Neutrophil (primary cell): Measurements from ENCODE around the gene CACNA2D3.

Source experiments
- H3K27ac ChIP-seq: fragments of 200-600 bp; sonication (generic); 2 replicates; pipeline ENCODE4 v1.5.1; 2016; ENCODE audit warnings: mild to moderate bottlenecking, moderate library complexity
- H3K27me3 ChIP-seq: fragments of 200-600 bp; sonication (generic); 2 replicates; pipeline ENCODE4 v1.6.0; 2016; ENCODE audit warnings: mild to moderate bottlenecking
- H3K36me3 ChIP-seq: fragments of 200-600 bp; sonication (generic); 2 replicates; pipeline ENCODE4 v1.5.1; 2017
- H3K4me1 ChIP-seq, 2 experiments: fragments of 200-600 bp in 1 of 2; sonication (generic) in 1 of 2; 1 replicate in 1 of 2; 2 replicates in 1 of 2; pipeline versions ENCODE4 v1.5.1 to v1.6.1; 2013 to 2016; ENCODE audit warnings: low read depth in 1 of 2, low read length in 1 of 2, mild to moderate bottlenecking in 1 of 2, moderate library complexity in 1 of 2; ENCODE audit not compliant: control insufficient read depth in 1 of 2, insufficient read depth in 1 of 2
- H3K4me3 ChIP-seq, 2 experiments: fragments of 200-600 bp in 1 of 2; sonication (generic) in 1 of 2; 1 replicate in 1 of 2; 2 replicates in 1 of 2; pipeline ENCODE4 v1.5.1; 2013 to 2016; ENCODE audit warnings: low read depth in 1 of 2, low read length in 1 of 2, mild to moderate bottlenecking in 1 of 2, moderate library complexity in 1 of 2
- H3K9me3 ChIP-seq: fragments of 200-600 bp; sonication (generic); 2 replicates; pipeline ENCODE4 v1.5.1; 2016
- TF ChIP-seq, protein P1 (sequence below): fragments of 200-600 bp; sonication (generic); IDR thresholded peaks from 2 replicates; pipeline ENCODE4 v1.5.1; 2016; ENCODE audit warnings: antibody characterized with exemption

CACNA2D3 gene

GRCh38 chr3:55089211-55089610 is 966.9 kb downstream of the CACNA2D3 start:
- H3K4me1 ChIP-seq = no peaks in the 10 kb centered on the region

DNA sequence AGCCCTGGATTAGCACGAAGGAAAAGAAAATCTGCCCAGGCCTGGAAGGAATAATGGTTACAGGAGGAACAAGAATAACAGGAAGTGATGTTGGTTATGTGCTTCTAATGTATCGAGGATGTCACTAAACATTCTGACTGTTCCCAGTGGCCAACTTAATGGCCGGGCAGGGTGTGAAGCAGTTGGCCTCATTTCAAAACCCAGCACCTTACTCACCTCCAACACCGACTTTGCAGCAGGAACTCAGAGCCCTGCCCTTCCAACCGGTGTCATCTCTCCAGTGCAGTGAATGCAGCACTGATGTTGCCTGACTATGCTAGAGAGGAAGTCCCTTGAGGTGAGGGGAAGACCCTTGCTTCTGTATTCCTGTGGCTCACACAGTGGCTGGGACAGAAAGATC is 967.9 kb downstream of the CACNA2D3 start:
- no peak overlapping the region for H3K4me3 ChIP-seq
- no peak overlapping the region for H3K27ac ChIP-seq
- no peaks in the 10 kb centered on the region for H3K4me1 ChIP-seq
- H3K27me3 ChIP-seq = no peaks in the 10 kb centered on the region
- TF ChIP-seq, protein P1, sequence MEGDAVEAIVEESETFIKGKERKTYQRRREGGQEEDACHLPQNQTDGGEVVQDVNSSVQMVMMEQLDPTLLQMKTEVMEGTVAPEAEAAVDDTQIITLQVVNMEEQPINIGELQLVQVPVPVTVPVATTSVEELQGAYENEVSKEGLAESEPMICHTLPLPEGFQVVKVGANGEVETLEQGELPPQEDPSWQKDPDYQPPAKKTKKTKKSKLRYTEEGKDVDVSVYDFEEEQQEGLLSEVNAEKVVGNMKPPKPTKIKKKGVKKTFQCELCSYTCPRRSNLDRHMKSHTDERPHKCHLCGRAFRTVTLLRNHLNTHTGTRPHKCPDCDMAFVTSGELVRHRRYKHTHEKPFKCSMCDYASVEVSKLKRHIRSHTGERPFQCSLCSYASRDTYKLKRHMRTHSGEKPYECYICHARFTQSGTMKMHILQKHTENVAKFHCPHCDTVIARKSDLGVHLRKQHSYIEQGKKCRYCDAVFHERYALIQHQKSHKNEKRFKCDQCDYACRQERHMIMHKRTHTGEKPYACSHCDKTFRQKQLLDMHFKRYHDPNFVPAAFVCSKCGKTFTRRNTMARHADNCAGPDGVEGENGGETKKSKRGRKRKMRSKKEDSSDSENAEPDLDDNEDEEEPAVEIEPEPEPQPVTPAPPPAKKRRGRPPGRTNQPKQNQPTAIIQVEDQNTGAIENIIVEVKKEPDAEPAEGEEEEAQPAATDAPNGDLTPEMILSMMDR = no peak
- no peaks in the 10 kb centered on the region for H3K9me3 ChIP-seq
- H3K36me3 ChIP-seq = no peaks in the 10 kb centered on the region

More at GRCh38 chr3:55089211-55089610, 966.9 kb downstream of the CACNA2D3 start:
- Histone ChIP-seq H3K27me3 (no peaks in the 10 kb centered on the region), H3K27ac (no peak overlapping the region), H3K4me3 (no peak overlapping the region), H3K9me3 (no peaks in the 10 kb centered on the region), H3K36me3 (no peaks in the 10 kb centered on the region)
- TF ChIP-seq, protein P1 = no peak

DNA sequence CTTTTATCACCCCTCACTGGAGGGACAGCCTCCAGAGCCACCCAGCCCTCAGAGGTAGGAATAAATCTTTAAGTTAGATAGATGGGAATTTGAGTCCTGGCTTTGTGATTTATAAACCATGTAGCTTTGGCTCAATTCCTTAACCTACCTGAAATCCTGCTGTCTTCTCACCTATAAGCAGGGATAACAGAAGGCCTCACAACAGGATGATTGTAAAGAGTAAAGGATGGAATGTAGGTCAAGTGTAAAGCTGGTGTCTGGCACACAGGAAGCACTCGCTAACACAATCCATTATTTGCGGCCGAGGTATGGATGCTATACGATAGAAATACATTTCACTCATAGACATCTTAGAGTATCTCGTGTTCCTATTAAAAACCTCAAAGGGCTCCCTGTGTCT is 968.4 kb downstream of the CACNA2D3 start:
- TF ChIP-seq, protein P1 = no peak
- Histone ChIP-seq H3K4me3 (no peak overlapping the region), H3K27ac (no peak overlapping the region), H3K9me3 (no peaks in the 10 kb centered on the region), H3K4me1 (no peaks in the 10 kb centered on the region), H3K27me3 (no peaks in the 10 kb centered on the region), H3K36me3 (no peaks in the 10 kb centered on the region)

DNA sequence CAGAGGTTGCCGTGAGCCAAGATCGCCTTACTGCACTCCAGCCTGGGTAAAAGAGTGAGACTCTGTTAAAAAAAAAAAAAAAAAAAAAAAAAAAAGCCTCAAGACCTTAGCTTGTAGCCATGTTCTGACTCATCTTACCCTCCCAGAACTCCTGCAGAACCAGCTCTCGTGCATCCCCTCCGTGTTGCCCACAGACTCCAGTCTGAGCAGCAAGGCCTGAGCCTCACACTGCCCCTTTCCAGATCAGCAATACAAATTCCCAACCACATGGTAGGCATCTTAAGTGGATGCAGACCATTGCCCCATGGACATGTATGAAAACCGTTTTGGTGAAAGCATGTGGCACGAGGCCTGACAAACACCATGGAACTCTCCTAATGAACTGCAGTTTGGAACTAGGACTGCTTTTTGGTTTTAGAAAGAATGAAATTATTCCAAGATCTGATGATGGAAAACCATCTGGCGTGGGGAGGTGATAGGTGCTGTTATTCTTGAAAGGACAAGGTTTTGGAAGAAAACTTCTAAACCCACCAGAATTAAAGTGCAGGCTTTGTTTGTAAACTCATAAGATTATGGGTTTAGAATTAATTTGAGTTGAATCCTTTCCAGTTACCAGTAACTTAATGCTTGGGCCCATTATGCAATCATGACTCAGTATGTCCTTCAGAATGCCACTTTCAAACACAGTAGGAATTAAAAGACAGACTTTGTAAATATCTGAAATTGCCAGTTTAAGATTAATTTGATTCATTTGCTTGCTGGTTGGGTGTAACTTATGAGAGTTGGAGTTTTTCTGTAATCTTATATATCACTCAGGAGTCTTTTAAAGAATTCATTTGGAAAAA is 969.3 kb downstream of the CACNA2D3 start:
- no peaks in the 10 kb centered on the region for H3K27me3 ChIP-seq
- TF ChIP-seq, protein P1 = no peak
- H3K36me3 ChIP-seq = no peaks in the 10 kb centered on the region
- no peaks in the 10 kb centered on the region for H3K4me1 ChIP-seq
- H3K27ac ChIP-seq = no peak overlapping the region
- H3K9me3 ChIP-seq = no peaks in the 10 kb centered on the region
- no peak overlapping the region for H3K4me3 ChIP-seq

DNA sequence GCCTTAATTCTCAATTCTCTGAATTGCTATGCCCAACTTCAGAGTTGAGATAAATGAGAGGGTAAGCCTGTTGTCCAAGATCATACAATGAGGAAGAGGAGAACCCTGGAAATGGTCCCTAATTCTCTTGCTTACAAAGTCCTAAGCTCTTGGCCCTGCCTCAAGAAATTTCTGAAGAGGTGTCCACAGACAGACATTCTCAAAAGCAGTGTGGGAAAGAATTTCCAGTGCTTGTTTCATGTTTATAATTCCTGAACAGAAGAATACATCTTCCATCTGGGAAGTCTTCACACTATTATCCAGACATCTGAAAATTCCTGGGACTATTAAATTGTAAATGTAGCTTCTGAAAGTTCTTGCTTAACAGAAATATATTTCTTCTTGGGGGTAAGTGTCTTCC is 972.3 kb downstream of the CACNA2D3 start:
- Histone ChIP-seq H3K4me1 (no peaks in the 10 kb centered on the region), H3K9me3 (no peaks in the 10 kb centered on the region), H3K36me3 (no peaks in the 10 kb centered on the region), H3K27me3 (no peaks in the 10 kb centered on the region), H3K27ac (no peak overlapping the region), H3K4me3 (no peak overlapping the region)
- TF ChIP-seq, protein P1 = no peak
